Endothelial cell of umbilical vein (primary cell): ENCODE measurements around the gene PNPLA2. TPM values are rescaled to one million over a fixed set of nuclear protein-coding genes. Genes with fewer than 3 reads are reported as not detected.

Experiments used
- BruUV-seq: library from RNA; stranded (reverse); fragments of 400-500 nt; replicated peaks from 2 replicates; lab custom pipeline; 2021; lab: Mats Ljungman, UMichigan
- CTCF ChIA-PET: fragments of 300-600, 350-600 bp; sonication (Branson Sonifier 250); formaldehyde crosslinking; loops from one replicate; lab custom pipeline; 2021; ENCODE audit warnings: antibody characterized with exemption, inconsistent platforms; lab: Charles Lee
- POLR2A ChIA-PET: fragments of 300-600, 350-600 bp; sonication (Branson Sonifier 250); formaldehyde crosslinking; loops from one replicate; lab custom pipeline; 2021; ENCODE audit warnings: antibody characterized with exemption, inconsistent platforms; lab: Charles Lee
- DNase-seq: peaks from one replicate; pipeline ENCODE4 v3.0.0-alpha.2; 2011; ENCODE audit warnings: low read depth, low spot score
- FAIRE-seq: peaks from 2 replicates; lab custom pipeline; 2011; peaks lifted over from hg19 to GRCh38; lab: Jason Lieb, UNC
- H2AFZ ChIP-seq: 2 replicates; pipeline ENCODE4 v1.6.0; 2012; ENCODE audit warnings: low read depth, low read length, control low read depth, inconsistent platforms
- H3K27ac ChIP-seq: 2 replicates; pipeline ENCODE4 v1.5.1; 2011; ENCODE audit warnings: low read depth, mild to moderate bottlenecking, control low read depth, low read length, moderate library complexity; ENCODE audit not compliant: insufficient read depth
- H3K27me3 ChIP-seq, 2 experiments: 2 replicates each; pipeline versions ENCODE4 v1.6.0 to v1.6.1; 2011; ENCODE audit warnings: low read length in 2 of 2, mixed read lengths in 1 of 2; ENCODE audit not compliant: control insufficient read depth in 2 of 2, insufficient read depth in 2 of 2
- H3K36me3 ChIP-seq, 2 experiments: 2 replicates in 1 of 2; 3 replicates in 1 of 2; pipeline ENCODE4 v1.5.1; 2011; ENCODE audit warnings: low read length in 2 of 2, mild to moderate bottlenecking in 1 of 2, moderate library complexity in 1 of 2; ENCODE audit not compliant: control insufficient read depth in 2 of 2, insufficient read depth in 2 of 2; ENCODE audit errors: extremely low read depth in 1 of 2
- H3K4me1 ChIP-seq: 3 replicates; pipeline ENCODE4 v1.5.1; 2011; ENCODE audit warnings: mild to moderate bottlenecking, low read length; ENCODE audit not compliant: control insufficient read depth, insufficient read depth; ENCODE audit errors: extremely low read depth
- H3K4me2 ChIP-seq: 2 replicates; pipeline ENCODE4 v1.6.1; 2011; ENCODE audit warnings: low read length, control low read depth, mixed read lengths; ENCODE audit not compliant: insufficient read depth
- H3K4me3 ChIP-seq, 3 experiments: fragments of 200-600 bp in 1 of 3; sonication (generic), shearing (Covaris generic) in 1 of 3; replicated peaks in 1 of 3; 2 replicates each; pipeline ENCODE4 v1.5.1; 2011 to 2016; ENCODE audit warnings: control low read depth in 3 of 3, low read length in 3 of 3, mild to moderate bottlenecking in 2 of 3, inconsistent platforms in 1 of 3, low read depth in 1 of 3, moderate library complexity in 1 of 3; ENCODE audit not compliant: insufficient read depth in 1 of 3
- H3K79me2 ChIP-seq: 2 replicates; pipeline ENCODE4 v1.6.0; 2012; ENCODE audit warnings: low read length, inconsistent platforms; ENCODE audit not compliant: control insufficient read depth, insufficient read depth
- H3K9ac ChIP-seq: replicated peaks from 2 replicates; pipeline ENCODE3; 2011; ENCODE audit warnings: low read length, control low read depth; ENCODE audit not compliant: insufficient read depth; ENCODE audit errors: extremely low read depth
- H3K9me1 ChIP-seq: replicated peaks from 3 replicates; pipeline ENCODE4 v1.6.0; 2011; ENCODE audit warnings: mild to moderate bottlenecking, low read length; ENCODE audit not compliant: control insufficient read depth, insufficient read depth; ENCODE audit errors: extremely low read depth
- H3K9me3 ChIP-seq: replicated peaks from 2 replicates; pipeline ENCODE4 v1.5.1; 2012; ENCODE audit warnings: low read length, inconsistent platforms; ENCODE audit not compliant: control insufficient read depth, insufficient read depth
- H4K20me1 ChIP-seq: replicated peaks from 2 replicates; pipeline ENCODE3; 2011; ENCODE audit warnings: mild to moderate bottlenecking, low read length; ENCODE audit not compliant: control insufficient read depth, insufficient read depth; ENCODE audit errors: extremely low read depth
- JUN ChIP-seq: IDR thresholded peaks from 2 replicates; pipeline ENCODE4 v1.6.1; 2011; ENCODE audit warnings: borderline replicate concordance, low read depth; ENCODE audit not compliant: insufficient read length, insufficient read depth
- MAX ChIP-seq: IDR thresholded peaks from 2 replicates; pipeline ENCODE4 v1.6.1; 2011; ENCODE audit not compliant: insufficient read depth, insufficient read length
- POLR2A ChIP-seq: IDR thresholded peaks from 2 replicates; pipeline ENCODE4 v1.6.1; 2012; ENCODE audit warnings: low read depth, mild to moderate bottlenecking, control low read depth, low read length
- POLR2AphosphoS5 ChIP-seq: IDR thresholded peaks from 2 replicates; pipeline ENCODE4 v1.6.1; 2012; ENCODE audit warnings: low read depth, mild to moderate bottlenecking, control low read depth, low read length, moderate library complexity; ENCODE audit not compliant: insufficient read depth
- dilution Hi-C: fragments of 300-500 bp; cut with MboI; formaldehyde crosslinking; loops from one replicate; pipeline ENCODE4 v1.15.0; 2019; ENCODE audit warnings: low sequenced_read_pairs; ENCODE audit not compliant: extremely low pct_ligation_motif_present
- intact Hi-C: fragments of 100-400 bp; cut with micrococcal nuclease; formaldehyde crosslinking; loops from one replicate; pipeline ENCODE4 v1.10.0; 2022
- polyA plus RNA-seq, 4 experiments: library from polyadenylated mRNA; depleted of rRNA in 3 of 4; stranded (reverse) in 3 of 4; unstranded in 1 of 4; fragments of >200 nt; gene quantifications; 2 replicates each; pipeline versions ENCODE4 v1.2.1 to v1.2.3, GENCODE V29; 2011 to 2012; ENCODE audit warnings: missing spikeins in 1 of 4
- total RNA-seq: library from RNA; stranded (reverse); gene quantifications from 2 replicates; pipeline ENCODE4 v1.2.3, GENCODE V29; 2021

PNPLA2 gene
- total and polyA plus RNA-seq, 2 donors (not counting 3 experiments of a cell fraction or from before 2014, with no cell fraction given): 73.1 to 75.6 TPM

GRCh38 chr11:832529-833113 lies 13.9 kb downstream of the PNPLA2 start, which contains the start of gene CD151:
CD151 (plus strand) TSS chr11:832952; CDS start chr11:836070, 3,118 bp downstream.
- H2AFZ ChIP-seq: peak within 1 kb of the TSS; percentile 8
- peak; percentile 55 for DNase-seq
- H3K36me3 ChIP-seq: peaks cover 7 to 16% of the 10 kb centered on the region in 2 experiments
- H3K9me1 ChIP-seq: no peaks in the 10 kb centered on the region
- H3K4me3 ChIP-seq: peak within 1 kb of the TSS; percentile 50 to 70 (median 67)
- no peaks in the 10 kb centered on the region for H3K27me3 ChIP-seq
- H4K20me1 ChIP-seq: no peaks in the 10 kb centered on the region
- H3K9ac ChIP-seq: peak within 1 kb of the TSS; percentile 85
- peak; percentile 4 for FAIRE-seq
- H3K4me1 ChIP-seq: peaks cover 53% of the 10 kb centered on the region
- dilution Hi-C loops: no loop called here
- peaks cover 32% of the 10 kb centered on the region for H3K79me2 ChIP-seq
- CTCF ChIA-PET: interaction anchor here (2.9 kb wide), 1 partner anchor 12 kb away, joined by 19 read pairs; the partner anchor contains the start of gene TSPAN4
- TF ChIP-seq POLR2A: no peak
- TF ChIP-seq JUN: no peak
- TF ChIP-seq POLR2AphosphoS5: peak; percentile 61
- peak within 1 kb of the TSS; percentile 75 for H3K4me2 ChIP-seq
- POLR2A ChIA-PET: interaction anchor here (1.4 to 3.3 kb wide), 2 partner anchors 11 to 21 kb away, joined by 6 to 25 read pairs; partner anchors contain the start of genes POLR2L and TSPAN4
- H3K27ac ChIP-seq: peak within 1 kb of the TSS; percentile 79
- intact Hi-C loops: no loop called here
- no TSS peak for BruUV-seq
- H3K9me3 ChIP-seq: no peaks in the 10 kb centered on the region

DNA sequence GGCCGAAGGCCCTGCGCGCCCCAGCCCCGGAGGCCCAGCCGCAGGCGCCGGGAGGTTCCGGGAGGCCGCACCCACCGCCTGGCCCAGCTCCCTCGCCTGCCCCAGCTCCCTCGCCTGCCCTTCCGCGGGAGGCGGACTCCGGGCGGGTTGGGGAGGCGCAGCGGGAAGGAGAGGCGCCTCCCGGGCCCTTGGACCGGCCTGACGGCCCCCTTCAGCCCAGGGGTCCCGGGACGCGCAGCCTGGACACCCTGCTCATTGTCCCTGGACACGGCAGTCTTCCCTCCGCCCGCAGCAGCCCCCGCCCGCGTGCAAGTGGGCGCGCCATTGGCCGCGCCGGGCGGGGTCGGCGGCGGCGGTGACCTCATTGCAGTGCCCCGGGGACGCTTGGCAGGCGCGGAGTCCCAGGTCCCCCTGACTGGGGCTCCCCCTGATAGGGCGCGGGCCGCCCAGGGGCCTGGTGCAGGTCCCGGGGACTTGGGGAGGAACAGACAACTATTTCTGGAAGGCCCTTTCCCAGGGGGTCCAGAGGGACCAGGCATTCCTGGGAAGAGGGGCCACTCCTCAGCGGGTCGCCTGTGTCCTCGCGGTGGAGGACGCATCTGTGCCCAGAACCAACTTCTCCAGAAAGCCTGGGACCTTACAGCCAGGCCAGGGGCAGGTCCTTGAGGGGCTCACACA lies 14.5 kb downstream of the PNPLA2 start:
- TF ChIP-seq MAX (no peak), POLR2AphosphoS5 (peak; percentile 21)
- H2AFZ ChIP-seq: no peak overlapping the region
- peak overlapping the region; percentile 79 for H3K27ac ChIP-seq
- peak overlapping the region; percentile 85 for H3K9ac ChIP-seq
- no peaks in the 10 kb centered on the region for H3K27me3 ChIP-seq
- peak overlapping the region; percentile 75 for H3K4me2 ChIP-seq
- BruUV-seq: no TSS peak
- intact Hi-C loops: no loop called here
- no peaks in the 10 kb centered on the region for H3K9me3 ChIP-seq
- peak overlapping the region; percentile 50 to 70 (median 67) for H3K4me3 ChIP-seq
- DNase-seq: peak; percentile 63
- POLR2A ChIA-PET: interaction anchor here (1.4 to 3.3 kb wide), 2 partner anchors 10 to 22 kb away, joined by 6 to 25 read pairs; partner anchors contain the start of genes POLR2L and TSPAN4
- H4K20me1 ChIP-seq: no peaks in the 10 kb centered on the region
- peaks cover 37% of the 10 kb centered on the region for H3K79me2 ChIP-seq
- no peaks in the 10 kb centered on the region for H3K9me1 ChIP-seq
- FAIRE-seq: peak; percentile 18
- peaks cover 47% of the 10 kb centered on the region for H3K4me1 ChIP-seq
- dilution Hi-C loops: no loop called here
- peaks cover 12 to 22% of the 10 kb centered on the region in 2 experiments for H3K36me3 ChIP-seq
- CTCF ChIA-PET: interaction anchor here (2.1 to 2.9 kb wide), 2 partner anchors 11 to 15 kb away, joined by 11 to 19 read pairs; partner anchors contain the start of genes PNPLA2 and TSPAN4
